Measurements from ENCODE around the gene CLDN6. TPM values are rescaled to one million over a fixed set of nuclear protein-coding genes. Genes with fewer than 3 reads are reported as not detected.

The CLDN6 gene
- total RNA-seq, 1 experiment from 2014 or later = 743 TPM

DNA sequence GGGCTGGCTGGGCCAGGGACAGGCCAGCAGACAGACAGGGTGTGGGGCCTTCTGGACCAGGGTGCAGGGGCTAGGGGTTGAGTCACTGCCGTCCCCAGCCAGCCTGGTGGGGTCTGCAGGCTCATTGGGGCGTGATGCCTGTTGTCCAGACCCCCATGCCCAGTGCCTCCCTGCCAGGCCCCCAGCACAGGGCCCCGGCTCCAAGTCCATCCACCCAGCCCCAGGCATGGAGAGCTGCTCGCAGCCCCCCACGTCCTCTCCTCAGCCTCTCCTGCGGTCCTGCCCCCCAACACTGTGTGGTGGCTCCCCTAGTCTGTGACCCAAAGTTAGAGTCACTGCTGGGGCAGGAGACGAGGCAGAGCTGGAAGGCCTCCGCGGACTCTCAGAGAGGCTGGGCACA is 30.7 kb downstream of the CLDN6 start:
- H2BK120ac ChIP-seq (ENCODE audit: low read depth, low read length, poor library complexity, severe bottlenecking) = no peak overlapping the region
- Mint-ChIP-seq H3K4me1 (peaks cover 17 to 50% of the 10 kb centered on the region in 2 experiments), H3K4me3 (no peak overlapping the region), H3K27me3 (ENCODE audit: low read depth) (peaks cover 10% of the 10 kb centered on the region), H3K27ac (no peak overlapping the region), H3K36me3 (ENCODE audit: insufficient read depth in 1 of 3, low read depth in 3 of 3) (no peaks in the 10 kb centered on the region), H3K9me3 (no peaks in the 10 kb centered on the region)
- H3K4me2 ChIP-seq (ENCODE audit: insufficient read depth, insufficient read length, low read length) = no peak overlapping the region
- no CpG with 5 or more reads among the region's 9 CpGs for whole genome bisulfite sequencing (ENCODE audit: extremely low coverage, insufficient read length, low lambda C conversion rate)
- H3K27me3 ChIP-seq (ENCODE audit: insufficient read depth, low read length) = no peaks in the 10 kb centered on the region
- H2AK5ac ChIP-seq (ENCODE audit: insufficient read length, low read length) = no peak overlapping the region
- no peak overlapping the region for H3K56ac ChIP-seq (ENCODE audit: insufficient read length, low read depth, low read length)
- H4K5ac ChIP-seq (ENCODE audit: insufficient read length, low read depth, low read length) = no peak overlapping the region
- peak overlapping the region; percentile 17; the same call in 1 of the 2 replicates for H3K14ac ChIP-seq (ENCODE audit: insufficient read depth, low read length)
- TF ChIP-seq, protein P1, sequence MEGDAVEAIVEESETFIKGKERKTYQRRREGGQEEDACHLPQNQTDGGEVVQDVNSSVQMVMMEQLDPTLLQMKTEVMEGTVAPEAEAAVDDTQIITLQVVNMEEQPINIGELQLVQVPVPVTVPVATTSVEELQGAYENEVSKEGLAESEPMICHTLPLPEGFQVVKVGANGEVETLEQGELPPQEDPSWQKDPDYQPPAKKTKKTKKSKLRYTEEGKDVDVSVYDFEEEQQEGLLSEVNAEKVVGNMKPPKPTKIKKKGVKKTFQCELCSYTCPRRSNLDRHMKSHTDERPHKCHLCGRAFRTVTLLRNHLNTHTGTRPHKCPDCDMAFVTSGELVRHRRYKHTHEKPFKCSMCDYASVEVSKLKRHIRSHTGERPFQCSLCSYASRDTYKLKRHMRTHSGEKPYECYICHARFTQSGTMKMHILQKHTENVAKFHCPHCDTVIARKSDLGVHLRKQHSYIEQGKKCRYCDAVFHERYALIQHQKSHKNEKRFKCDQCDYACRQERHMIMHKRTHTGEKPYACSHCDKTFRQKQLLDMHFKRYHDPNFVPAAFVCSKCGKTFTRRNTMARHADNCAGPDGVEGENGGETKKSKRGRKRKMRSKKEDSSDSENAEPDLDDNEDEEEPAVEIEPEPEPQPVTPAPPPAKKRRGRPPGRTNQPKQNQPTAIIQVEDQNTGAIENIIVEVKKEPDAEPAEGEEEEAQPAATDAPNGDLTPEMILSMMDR (conservative IDR thresholded peaks at IDR 0.05) = no peak
- H3K23ac ChIP-seq (ENCODE audit: insufficient read length, low read depth, low read length) = no peak overlapping the region
- DNase-seq = no peak
- no peaks in the 10 kb centered on the region for H3K79me2 ChIP-seq (ENCODE audit: insufficient read depth, low read length)
- H2BK15ac ChIP-seq (ENCODE audit: low read depth, low read length) = no peak overlapping the region
- no peaks in the 10 kb centered on the region for H3K79me1 ChIP-seq (ENCODE audit: insufficient read depth, low read depth, low read length, poor library complexity, severe bottlenecking)
- no peak overlapping the region for H2AFZ ChIP-seq (ENCODE audit: low read length)
- H3K18ac ChIP-seq (ENCODE audit: insufficient read length, low read depth, low read length) = no peak overlapping the region
- no peak overlapping the region for H4K8ac ChIP-seq (replicated peaks; ENCODE audit: insufficient read length, low read depth, low read length)
- no peak overlapping the region for H3K4ac ChIP-seq (ENCODE audit: low read depth, low read length)
- no peaks in the 10 kb centered on the region for H3K23me2 ChIP-seq (ENCODE audit: insufficient read length, low read depth, low read length, poor library complexity, severe bottlenecking)
- no peak overlapping the region for H3K27ac ChIP-seq (ENCODE audit: insufficient read length, low read depth, low read length)
- no peaks in the 10 kb centered on the region; the same call in 1 of the 2 replicates for H3K4me1 ChIP-seq (ENCODE audit: insufficient read depth, low read length)
- no peak overlapping the region for H4K91ac ChIP-seq (ENCODE audit: insufficient read length, low read depth, low read length)
- no peak overlapping the region for H2BK5ac ChIP-seq (ENCODE audit: insufficient read length, low read length)
- H3T11ph ChIP-seq (ENCODE audit: low read length) = no peak overlapping the region
- no peaks in the 10 kb centered on the region for H4K20me1 ChIP-seq (ENCODE audit: control insufficient read depth, insufficient read depth, insufficient read length)
- H3K9ac ChIP-seq (ENCODE audit: extremely low read depth, insufficient read length, low read length) = no peak overlapping the region
- H3K9me3 ChIP-seq (ENCODE audit: control insufficient read depth, low read depth, low read length) = no peaks in the 10 kb centered on the region
- no peak overlapping the region for H2BK20ac ChIP-seq (ENCODE audit: low read depth, low read length, poor library complexity, severe bottlenecking)
- no peak overlapping the region for H2BK12ac ChIP-seq (ENCODE audit: insufficient read length, low read depth, low read length)

Data from H9 (cell line).